Esophagus (tissue), 2 donors: ENCODE results near the gene GFOD1. TPM values are rescaled to one million over a fixed set of nuclear protein-coding genes. Genes with fewer than 3 reads are reported as not detected.

Experiments
- H3K27ac ChIP-seq, 2 donors: one replicate each; pipeline ENCODE4 v1.5.1; 2013; ENCODE audit warnings: low read depth in 2 of 2, mild to moderate bottlenecking in 2 of 2, inconsistent platforms in 1 of 2, low read length in 1 of 2, moderate library complexity in 1 of 2
- H3K27me3 ChIP-seq, 2 donors: one replicate each; pipeline ENCODE4 v1.6.1; 2013; ENCODE audit warnings: low read length in 2 of 2, control low read depth in 1 of 2, mild to moderate bottlenecking in 1 of 2; ENCODE audit not compliant: insufficient read depth in 2 of 2, control insufficient read depth in 1 of 2
- H3K36me3 ChIP-seq, 2 donors: one replicate each; pipeline ENCODE4 v1.6.1; 2013; ENCODE audit warnings: low read length in 1 of 2; ENCODE audit not compliant: control insufficient read depth in 2 of 2, insufficient read depth in 2 of 2
- H3K4me1 ChIP-seq, 2 donors: one replicate each; pipeline ENCODE4 v1.6.1; 2013; ENCODE audit warnings: low read length in 1 of 2; ENCODE audit not compliant: control insufficient read depth in 2 of 2, insufficient read depth in 2 of 2
- H3K4me3 ChIP-seq, 2 donors: one replicate each; pipeline ENCODE4 v1.5.1; 2013; ENCODE audit warnings: low read length in 2 of 2, mild to moderate bottlenecking in 2 of 2, low read depth in 1 of 2, moderate library complexity in 1 of 2
- H3K9me3 ChIP-seq, 2 donors: one replicate each; pipeline ENCODE4 v1.6.1; 2013; ENCODE audit warnings: mild to moderate bottlenecking in 2 of 2, low read depth in 1 of 2, low read length in 1 of 2, moderate library complexity in 1 of 2; ENCODE audit not compliant: control insufficient read depth in 2 of 2, insufficient read depth in 1 of 2
- WGBS, 2 donors: extraction: QIAGEN DNeasy Blood & Tissue Kit; methylation state at CpG; one replicate each; pipeline ENCODE4 v1.1.7; 2013; 5-methylcytosine and 5-hydroxymethylcytosine counted together
- polyA plus RNA-seq, 2 donors: library from polyadenylated mRNA; stranded (reverse); fragments of 200-250 nt; gene quantifications; one replicate each; pipeline ENCODE4 v1.2.3, GENCODE V29; 2013
- donor health status: healthy with polysubstance abuse.
- donor health status: Bipolar disorder and iron deficiency.

The GFOD1 gene
- polyA plus RNA-seq, 2 donors, result 4.2 to 6.8 TPM

GRCh38 chr6:13352165-13352564, 135.2 kb downstream of the GFOD1 start:
- Histone ChIP-seq H3K27ac (no peak overlapping the region), H3K27me3 (no peaks in the 10 kb centered on the region), H3K4me1 (peaks cover 0 to 9% of the 10 kb centered on the region in 2 donors), H3K36me3 (no peaks in the 10 kb centered on the region), H3K4me3 (no peak overlapping the region), H3K9me3 (no peaks in the 10 kb centered on the region)
- 95 to 96% methylated on average over 9 of the region's 9 CpGs for WGBS, 2 donors

GRCh38 chr6:13351271-13351670, 136.1 kb downstream of the GFOD1 start:
- no peaks in the 10 kb centered on the region for H3K9me3 ChIP-seq
- H3K4me1 ChIP-seq, result peaks cover 0 to 9% of the 10 kb centered on the region in 2 donors
- WGBS, 2 donors, result 50 to 57% methylated on average over 12 of the region's 12 CpGs
- no peaks in the 10 kb centered on the region for H3K27me3 ChIP-seq
- no peak overlapping the region for H3K4me3 ChIP-seq
- no peaks in the 10 kb centered on the region for H3K36me3 ChIP-seq
- H3K27ac ChIP-seq, result no peak overlapping the region

- H3K36me3 ChIP-seq, result no peaks in the 10 kb centered on the region
- H3K9me3 ChIP-seq, result no peaks in the 10 kb centered on the region
- H3K4me3 ChIP-seq, result no peak overlapping the region
- H3K27ac ChIP-seq, result no peak overlapping the region
- no peaks in the 10 kb centered on the region for H3K27me3 ChIP-seq
- WGBS, 2 donors, result 75 to 81% methylated on average over 8 of the region's 8 CpGs
- H3K4me1 ChIP-seq, result peaks cover 0 to 5% of the 10 kb centered on the region in 2 donors
Measured at GRCh38 chr6:13349811-13350506, 137.4 kb downstream of the GFOD1 start.

- no peak overlapping the region for H3K4me3 ChIP-seq
- no peaks in the 10 kb centered on the region for H3K9me3 ChIP-seq
- H3K27me3 ChIP-seq, result no peaks in the 10 kb centered on the region
- no peaks in the 10 kb centered on the region for H3K36me3 ChIP-seq
- WGBS, 2 donors, result 57 to 68% methylated on average over 8 of the region's 8 CpGs
- no peak overlapping the region for H3K27ac ChIP-seq
- H3K4me1 ChIP-seq, result no peaks in the 10 kb centered on the region
Measured at GRCh38 chr6:13348334-13349113, 138.9 kb downstream of the GFOD1 start.

GRCh38 chr6:13346245-13346644, 141.2 kb downstream of the GFOD1 start:
- Histone ChIP-seq H3K9me3 (peaks cover 0 to 3% of the 10 kb centered on the region in 2 donors), H3K4me1 (no peaks in the 10 kb centered on the region), H3K4me3 (no peak overlapping the region), H3K27ac (no peak overlapping the region), H3K27me3 (no peaks in the 10 kb centered on the region), H3K36me3 (no peaks in the 10 kb centered on the region)
- WGBS, 2 donors, result 82 to 84% methylated on average over 5 of the region's 5 CpGs

GRCh38 chr6:13342414-13343019, 144.9 kb downstream of the GFOD1 start:
- Histone ChIP-seq H3K27me3 (no peaks in the 10 kb centered on the region), H3K27ac (no peak overlapping the region), H3K9me3 (peaks cover 0 to 3% of the 10 kb centered on the region in 2 donors), H3K36me3 (no peaks in the 10 kb centered on the region), H3K4me3 (no peak overlapping the region), H3K4me1 (no peaks in the 10 kb centered on the region)
- 85 to 93% methylated on average over 5 of the region's 5 CpGs for WGBS, 2 donors

GRCh38 chr6:13339863-13340630, 147.4 kb downstream of the GFOD1 start:
- WGBS, 2 donors, result 77 to 80% methylated on average over 8 of the region's 8 CpGs

GRCh38 chr6:13338038-13338437, 149.4 kb downstream of the GFOD1 start:
- no peak overlapping the region for H3K4me3 ChIP-seq
- H3K36me3 ChIP-seq, result no peaks in the 10 kb centered on the region
- H3K27ac ChIP-seq, result no peak overlapping the region
- 89 to 93% methylated on average over 5 of the region's 5 CpGs for WGBS, 2 donors
- H3K27me3 ChIP-seq, result no peaks in the 10 kb centered on the region
- H3K9me3 ChIP-seq, result peaks cover 0 to 3% of the 10 kb centered on the region in 2 donors
- H3K4me1 ChIP-seq, result no peaks in the 10 kb centered on the region

More at GRCh38 chr6:13339863-13340630, 147.4 kb downstream of the GFOD1 start:
- Histone ChIP-seq H3K27ac (no peak overlapping the region), H3K27me3 (no peaks in the 10 kb centered on the region), H3K9me3 (peaks cover 0 to 3% of the 10 kb centered on the region in 2 donors), H3K4me1 (no peaks in the 10 kb centered on the region), H3K36me3 (no peaks in the 10 kb centered on the region), H3K4me3 (no peak overlapping the region)

- Histone ChIP-seq H3K27ac (no peak overlapping the region), H3K4me3 (no peak overlapping the region), H3K9me3 (peaks cover 0 to 3% of the 10 kb centered on the region in 2 donors), H3K27me3 (no peaks in the 10 kb centered on the region), H3K4me1 (no peaks in the 10 kb centered on the region), H3K36me3 (no peaks in the 10 kb centered on the region)
- 13 to 23% methylated on average over 11 of the region's 11 CpGs for WGBS, 2 donors
Measured at GRCh38 chr6:13336553-13336952, 150.8 kb downstream of the GFOD1 start.
